GM10847 (cell line): ENCODE data around the gene EXOC3L1.

Experiments used
- POLR2A ChIP-seq: IDR thresholded peaks from 2 replicates; pipeline ENCODE4 v1.6.1; 2011; ENCODE audit not compliant: insufficient read length; ENCODE audit errors: extremely low read depth

The EXOC3L1 gene

DNA sequence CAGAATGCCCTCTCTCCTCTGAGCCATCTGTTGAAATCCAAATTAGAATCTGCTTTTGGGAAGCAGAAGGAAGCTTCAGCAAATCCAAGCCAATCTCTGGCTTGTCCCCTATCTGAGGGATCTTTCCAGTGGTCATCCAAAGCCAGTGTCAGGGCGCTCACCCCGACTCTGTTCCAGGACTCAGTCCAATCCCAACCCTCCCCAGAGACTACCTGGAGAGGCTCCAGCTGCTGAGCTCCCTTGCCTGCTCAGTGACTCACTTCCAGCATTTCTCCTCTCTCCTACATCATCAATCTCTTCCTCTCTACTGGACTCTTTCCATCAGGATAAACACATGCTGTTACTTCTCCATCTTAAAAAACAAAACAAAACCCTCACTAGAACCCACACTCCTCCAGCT is 8.6 kb downstream of the EXOC3L1 start:
- no peak for TF ChIP-seq POLR2A

- TF ChIP-seq POLR2A, result no peak
Measured at GRCh38 chr16:67180166-67180565, 9.8 kb downstream of the EXOC3L1 start.

GRCh38 chr16:67179421-67180080 is 10.4 kb downstream of the EXOC3L1 start:
- TF ChIP-seq POLR2A, result no peak

DNA sequence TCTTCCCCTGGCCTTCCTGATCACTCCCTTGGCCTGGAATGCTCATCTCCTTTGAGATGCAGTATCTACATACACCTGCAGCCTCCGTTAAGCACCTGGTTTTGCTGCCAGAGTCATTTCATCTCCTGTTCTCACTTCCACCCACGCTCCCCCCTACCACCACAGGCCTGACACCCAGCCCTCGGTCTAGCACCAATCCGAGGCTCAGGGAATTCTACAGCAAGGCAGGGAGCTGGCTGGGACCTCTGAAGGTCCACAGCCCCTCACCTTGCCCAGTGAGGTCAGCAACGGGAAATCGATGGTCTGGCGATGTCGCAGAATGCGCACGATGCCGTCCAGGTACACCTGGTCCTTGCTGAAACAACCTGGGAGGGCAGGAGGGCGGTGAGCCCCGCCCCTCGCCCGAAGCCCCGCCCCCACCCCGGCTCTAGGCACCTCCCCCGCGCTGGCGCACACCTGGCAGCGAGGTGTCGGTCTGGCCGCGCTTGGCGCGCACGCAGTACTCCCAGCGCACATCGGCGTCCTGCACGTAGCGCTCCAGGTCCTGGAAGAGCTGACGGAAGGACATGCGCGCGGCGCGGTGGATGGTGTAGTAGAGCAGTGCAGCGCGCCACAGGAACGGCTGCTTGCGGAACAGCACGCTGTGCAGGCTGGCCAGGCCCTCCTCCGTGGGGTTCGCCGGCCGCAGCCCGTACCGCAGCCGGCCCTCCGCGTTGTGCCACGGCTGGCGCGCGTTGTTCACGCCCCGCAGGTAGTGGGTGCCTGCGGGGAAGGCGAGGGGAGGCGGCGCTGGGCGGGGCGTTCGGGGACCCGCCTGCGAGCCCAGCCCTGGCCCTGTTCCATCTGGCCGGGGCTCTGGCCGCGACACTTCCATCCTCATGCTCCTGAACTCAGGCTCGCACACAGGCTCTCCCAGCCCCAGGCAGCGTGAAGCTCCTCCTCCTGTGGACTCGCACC is 11.9 kb downstream of the EXOC3L1 start:
- no peak for TF ChIP-seq POLR2A

DNA sequence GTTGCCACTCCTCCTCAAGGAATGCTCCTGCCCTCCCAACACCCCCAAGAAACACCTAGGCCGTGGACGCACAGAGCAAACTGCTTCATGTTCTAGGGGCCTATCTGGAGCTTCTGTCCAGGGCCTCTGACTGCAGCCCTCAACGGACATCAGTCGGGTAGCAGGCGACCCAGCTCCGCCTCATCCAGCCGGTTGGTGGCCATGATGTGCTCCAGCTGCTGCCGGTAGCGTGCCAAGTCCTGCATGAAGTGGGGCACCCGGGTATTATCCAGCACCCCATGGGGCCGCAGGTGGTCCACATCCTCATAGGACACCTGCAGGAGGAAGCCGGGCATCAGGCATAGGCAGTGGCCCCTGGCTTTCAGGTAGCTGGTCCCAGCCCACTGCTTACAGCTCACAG is 13.3 kb downstream of the EXOC3L1 start:
- TF ChIP-seq POLR2A, result no peak

GRCh38 chr16:67174706-67175231 is 15.2 kb downstream of the EXOC3L1 start:
- TF ChIP-seq POLR2A, result no peak

DNA sequence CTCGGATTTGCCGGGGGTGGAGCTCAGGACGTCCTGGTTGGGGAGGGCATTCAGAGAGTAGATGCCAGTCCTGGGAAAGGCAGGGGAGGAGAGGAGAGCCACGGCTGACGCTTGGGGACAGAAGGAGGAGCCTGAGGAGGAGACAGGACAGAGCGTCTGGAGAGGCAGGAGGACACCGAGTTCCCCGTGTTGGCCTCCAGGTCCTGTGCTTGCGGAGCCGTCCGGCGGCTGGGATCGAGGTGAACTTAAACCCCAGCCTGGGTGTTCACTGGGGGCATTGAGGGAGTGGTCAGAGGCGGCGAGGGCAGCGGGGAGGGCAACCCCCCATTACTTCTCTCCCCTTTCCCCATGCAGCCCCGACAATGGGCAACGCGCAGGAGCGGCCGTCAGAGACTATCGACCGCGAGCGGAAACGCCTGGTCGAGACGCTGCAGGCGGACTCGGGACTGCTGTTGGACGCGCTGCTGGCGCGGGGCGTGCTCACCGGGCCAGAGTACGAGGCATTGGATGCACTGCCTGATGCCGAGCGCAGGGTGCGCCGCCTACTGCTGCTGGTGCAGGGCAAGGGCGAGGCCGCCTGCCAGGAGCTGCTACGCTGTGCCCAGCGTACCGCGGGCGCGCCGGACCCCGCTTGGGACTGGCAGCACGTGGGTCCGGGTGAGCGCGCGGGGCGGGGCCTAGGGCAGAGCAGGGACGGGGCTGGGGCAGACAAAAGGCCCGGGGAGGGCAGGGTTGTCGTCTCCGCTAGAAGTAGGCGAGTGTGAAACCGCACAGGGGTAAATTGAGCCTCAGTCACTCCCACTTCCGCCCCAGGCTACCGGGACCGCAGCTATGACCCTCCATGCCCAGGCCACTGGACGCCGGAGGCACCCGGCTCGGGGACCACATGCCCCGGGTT is 15.9 kb downstream of the EXOC3L1 start:
- TF ChIP-seq POLR2A, result no peak

DNA sequence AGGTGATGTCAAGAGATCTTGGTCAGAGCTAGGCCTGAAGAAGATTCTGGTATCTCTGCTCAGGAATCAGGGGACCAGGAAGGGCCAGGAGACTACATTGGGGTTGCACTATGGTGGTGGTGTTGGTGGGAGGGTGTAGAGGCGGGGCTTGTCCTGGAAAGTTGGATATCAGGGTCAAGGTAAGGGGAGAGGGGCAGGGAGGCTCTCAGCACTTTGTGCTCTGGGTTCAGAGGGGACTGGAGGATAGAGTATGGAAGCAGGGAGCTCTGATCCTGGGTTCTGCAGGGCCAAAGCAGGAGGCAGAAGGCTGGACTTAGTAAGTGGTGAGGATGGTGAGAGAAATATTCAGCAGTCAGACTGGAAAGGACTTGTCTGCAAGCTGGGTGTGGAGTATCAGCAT is 16.6 kb downstream of the EXOC3L1 start:
- no peak for TF ChIP-seq POLR2A

- TF ChIP-seq POLR2A, result no peak
Measured at GRCh38 chr16:67170949-67171649, 18.8 kb downstream of the EXOC3L1 start.

DNA sequence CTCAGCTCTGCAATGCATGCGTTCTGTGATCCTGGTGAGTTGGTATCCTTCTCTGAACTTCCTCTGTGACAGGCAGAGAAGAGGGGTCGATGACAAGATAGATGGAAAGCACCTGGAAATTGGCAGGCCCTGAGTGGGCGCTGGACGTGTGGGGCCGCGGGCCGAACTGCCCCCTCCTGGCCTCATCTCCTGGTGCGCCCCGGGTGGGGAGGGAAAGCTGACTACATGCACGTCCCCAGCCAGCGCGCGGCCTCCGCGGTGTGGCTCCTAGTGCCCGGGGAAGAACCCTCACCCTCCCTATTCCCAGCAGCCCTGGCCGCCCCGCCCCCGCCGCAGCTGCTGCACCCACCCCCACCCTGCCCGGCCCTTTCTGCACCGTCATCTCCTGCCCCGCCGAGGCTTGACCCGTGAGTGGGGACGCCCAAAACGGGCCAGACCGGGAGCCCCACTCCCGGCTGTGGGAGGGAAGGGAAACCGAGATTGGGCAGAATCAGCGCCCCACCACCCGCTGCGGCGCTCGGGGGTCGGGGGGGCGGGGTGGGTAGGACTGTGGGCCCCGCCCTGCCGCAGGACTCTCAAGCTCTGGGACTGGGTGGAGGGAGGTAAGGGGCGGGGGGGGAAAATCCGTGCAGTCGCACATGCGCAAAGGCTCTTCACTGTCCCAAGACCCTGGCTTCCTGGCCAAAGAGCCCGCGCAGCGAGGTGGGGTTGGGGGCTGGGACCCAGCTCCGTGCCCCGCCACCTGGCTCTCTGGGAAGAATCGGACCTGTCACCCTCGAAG is 19.6 kb downstream of the EXOC3L1 start, which contains the start of gene NOL3:
NOL3 (plus strand) TSS at position 371 of the 781 bp plus-strand sequence.
- peak; percentile 37 for TF ChIP-seq POLR2A

DNA sequence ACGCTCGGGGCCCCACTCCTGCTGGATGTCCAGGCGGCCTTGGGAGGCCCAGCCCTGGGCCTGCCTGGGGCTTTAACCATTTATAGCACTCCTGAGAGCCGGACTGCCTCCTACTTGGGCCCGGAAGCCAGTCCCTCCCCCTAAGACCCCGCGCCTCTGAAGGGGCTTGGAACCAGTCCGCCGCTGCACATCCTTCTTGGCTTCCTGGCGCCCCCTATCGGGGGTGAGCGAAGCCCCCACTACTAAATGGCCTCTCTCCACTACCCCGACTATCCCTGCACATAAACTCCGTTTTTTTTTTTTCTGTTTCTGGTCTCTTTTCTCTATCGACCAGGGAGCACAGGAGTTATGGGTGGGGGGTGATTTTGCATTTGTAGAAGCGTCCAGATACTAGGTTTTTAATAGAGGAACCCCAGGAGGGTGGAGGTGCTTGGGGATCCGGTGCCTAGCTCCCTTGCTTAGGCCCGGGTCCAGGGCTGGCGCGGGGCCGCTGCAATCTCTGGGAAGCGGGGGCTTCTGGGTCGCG is 20.2 kb downstream of the EXOC3L1 start:
- TF ChIP-seq POLR2A, result no peak

DNA sequence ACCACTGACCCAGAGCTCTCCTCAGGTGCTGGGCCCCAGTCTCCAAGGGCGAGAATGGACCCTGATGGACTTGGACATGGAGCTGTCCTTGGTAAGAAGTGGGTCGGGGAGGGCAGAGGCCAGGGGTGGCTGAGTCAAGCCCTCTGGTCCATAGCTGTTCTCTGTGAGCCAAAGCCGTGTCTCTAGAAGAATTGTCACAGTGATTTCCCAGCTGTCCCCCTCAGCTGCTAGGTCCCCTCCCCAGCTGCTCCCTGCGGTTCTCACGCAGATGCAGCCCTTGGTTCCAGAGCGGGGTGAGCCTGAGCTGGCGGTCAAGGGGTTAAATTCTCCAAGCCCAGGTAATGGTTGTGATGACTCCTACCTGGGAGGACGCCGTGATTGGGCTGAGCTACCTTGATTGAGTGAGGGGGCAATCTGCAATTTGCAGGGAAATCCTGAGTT is 20.9 kb downstream of the EXOC3L1 start:
- no peak for TF ChIP-seq POLR2A

DNA sequence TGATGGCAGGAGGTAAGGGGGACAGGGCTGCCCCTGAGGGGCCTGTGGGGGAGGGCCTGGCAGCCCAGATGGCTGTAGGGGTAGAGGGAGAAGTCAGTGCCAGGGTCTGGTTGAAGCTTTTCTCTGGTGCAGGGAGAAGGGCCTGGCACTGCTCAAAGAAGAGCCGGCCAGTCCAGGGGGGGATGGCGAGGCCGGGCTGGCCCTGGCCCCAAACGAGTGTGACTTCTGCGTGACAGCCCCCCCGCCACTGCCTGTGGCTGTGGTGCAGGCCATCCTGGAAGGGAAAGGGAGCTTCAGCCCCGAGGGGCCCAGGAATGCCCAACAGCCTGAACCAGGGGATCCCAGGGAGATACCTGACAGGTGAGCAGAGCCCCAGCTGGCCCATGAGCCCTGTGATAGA is 22.3 kb downstream of the EXOC3L1 start:
- no peak for TF ChIP-seq POLR2A

DNA sequence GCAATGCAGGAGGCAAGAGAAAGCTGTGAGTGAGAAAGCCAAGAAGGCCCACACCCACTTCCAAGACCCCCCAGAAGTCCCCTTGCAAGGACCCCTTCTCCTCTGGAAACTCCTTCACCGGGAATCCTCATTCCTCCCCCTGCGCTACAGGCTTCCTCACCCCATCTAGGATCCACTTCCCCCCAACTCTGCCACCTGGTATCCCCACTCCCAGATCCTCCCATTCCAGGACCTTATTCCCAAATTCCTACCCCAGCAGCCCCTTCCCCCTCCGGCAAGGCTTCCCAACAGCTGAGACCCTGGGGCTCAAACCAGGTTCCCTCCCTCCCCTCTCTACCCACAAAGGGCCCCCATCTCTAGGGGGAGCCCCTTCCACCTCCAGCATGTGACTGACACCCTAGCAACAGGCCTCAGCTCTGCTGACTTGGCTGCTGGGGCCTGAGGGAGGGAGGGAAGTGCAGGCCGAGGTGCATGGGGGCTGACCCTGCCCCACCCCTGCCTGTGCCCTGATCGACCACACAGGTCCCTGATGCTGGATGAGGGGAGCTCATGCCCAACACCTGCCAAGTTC is 23.3 kb downstream of the EXOC3L1 start:
- TF ChIP-seq POLR2A, result no peak
